Measurements from ENCODE around the gene PDE4A.

DNA sequence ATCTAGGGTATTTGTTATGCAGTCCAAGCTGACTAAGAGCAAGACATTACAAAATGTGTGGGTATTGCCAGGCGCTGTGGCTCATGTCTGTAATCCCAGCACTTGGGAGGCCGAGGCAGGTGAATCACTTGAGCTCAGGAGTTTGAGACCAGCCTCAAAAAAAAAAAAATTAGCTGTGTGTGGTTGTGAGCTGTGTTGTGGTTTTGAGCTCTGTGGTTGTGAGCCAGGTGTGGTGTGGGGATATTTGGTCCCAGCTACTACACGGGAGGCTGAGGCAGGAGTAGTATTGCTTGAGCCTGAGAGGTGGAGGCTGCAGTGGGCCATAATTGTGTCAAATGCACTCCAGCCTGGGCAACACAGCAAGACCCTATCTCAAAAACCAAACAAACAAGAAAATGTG is 88.4 kb downstream of the PDE4A start:
- TF ChIP-seq EZH2phosphoT487 (conservative IDR thresholded peaks at IDR 0.05; ENCODE audit: low read length) = no peak
- TF ChIP-seq, protein P1, sequence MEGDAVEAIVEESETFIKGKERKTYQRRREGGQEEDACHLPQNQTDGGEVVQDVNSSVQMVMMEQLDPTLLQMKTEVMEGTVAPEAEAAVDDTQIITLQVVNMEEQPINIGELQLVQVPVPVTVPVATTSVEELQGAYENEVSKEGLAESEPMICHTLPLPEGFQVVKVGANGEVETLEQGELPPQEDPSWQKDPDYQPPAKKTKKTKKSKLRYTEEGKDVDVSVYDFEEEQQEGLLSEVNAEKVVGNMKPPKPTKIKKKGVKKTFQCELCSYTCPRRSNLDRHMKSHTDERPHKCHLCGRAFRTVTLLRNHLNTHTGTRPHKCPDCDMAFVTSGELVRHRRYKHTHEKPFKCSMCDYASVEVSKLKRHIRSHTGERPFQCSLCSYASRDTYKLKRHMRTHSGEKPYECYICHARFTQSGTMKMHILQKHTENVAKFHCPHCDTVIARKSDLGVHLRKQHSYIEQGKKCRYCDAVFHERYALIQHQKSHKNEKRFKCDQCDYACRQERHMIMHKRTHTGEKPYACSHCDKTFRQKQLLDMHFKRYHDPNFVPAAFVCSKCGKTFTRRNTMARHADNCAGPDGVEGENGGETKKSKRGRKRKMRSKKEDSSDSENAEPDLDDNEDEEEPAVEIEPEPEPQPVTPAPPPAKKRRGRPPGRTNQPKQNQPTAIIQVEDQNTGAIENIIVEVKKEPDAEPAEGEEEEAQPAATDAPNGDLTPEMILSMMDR (IDR thresholded peaks at IDR 0.05; ENCODE audit: insufficient read depth, low read length, poor library complexity, severe bottlenecking) = no peak
